PC-9 (cell line): ENCODE results near the gene TRAF3IP1. TPM values are rescaled to one million over a fixed set of nuclear protein-coding genes. Genes with fewer than 3 reads are reported as not detected.

Experiments
- BruUV-seq: library from RNA; stranded (reverse); fragments of 400-500 nt; replicated peaks from 2 replicates; lab custom pipeline; 2021; lab: Mats Ljungman, UMichigan
- CTCF ChIA-PET: fragments of 300-600 bp; sonication (Branson Sonifier 250); formaldehyde crosslinking; loops from one replicate; lab custom pipeline; 2022; ENCODE audit warnings: antibody characterized with exemption; lab: Charles Lee
- POLR2A ChIA-PET: fragments of 300-600 bp; sonication (Branson Sonifier 250); formaldehyde crosslinking; loops from one replicate; lab custom pipeline; 2022; ENCODE audit warnings: antibody characterized with exemption; ENCODE audit not compliant: unreplicated experiment; lab: Charles Lee
- DNase-seq, 2 experiments: peaks; one replicate each; pipeline versions ENCODE4 v3.0.0 to v3.0.0-alpha.2; 2015 to 2022; ENCODE audit warnings: mixed read lengths in 1 of 2
- H2AFZ ChIP-seq: fragments of 200-600 bp; sonication (generic); 2 replicates; pipeline ENCODE4 v1.8.1; 2017; ENCODE audit warnings: antibody characterized with exemption
- H3F3A ChIP-seq: fragments of 200-600 bp; sonication (generic); 2 replicates; pipeline ENCODE4 v1.8.1; 2017; ENCODE audit warnings: antibody characterized with exemption, mild to moderate bottlenecking, low read depth; ENCODE audit not compliant: insufficient read depth
- H3K27ac ChIP-seq: fragments of 200-600 bp; sonication (generic); 2 replicates; pipeline ENCODE4 v1.6.1; 2016; ENCODE audit warnings: mixed run types
- H3K27me3 ChIP-seq: fragments of 200-600 bp; sonication (generic); 2 replicates; pipeline ENCODE4 v1.6.1; 2016; ENCODE audit warnings: low read depth, mixed run types; ENCODE audit not compliant: insufficient read depth
- H3K36me3 ChIP-seq: fragments of 200-600 bp; sonication (generic); 2 replicates; pipeline ENCODE4 v1.6.1; 2016; ENCODE audit warnings: low read depth, mixed run types
- H3K4me1 ChIP-seq: fragments of 200-600 bp; sonication (generic); replicated peaks from 2 replicates; pipeline ENCODE4 v1.6.1; 2016; ENCODE audit warnings: mixed run types; ENCODE audit not compliant: insufficient read depth
- H3K4me2 ChIP-seq: fragments of 200-600 bp; sonication (generic); 2 replicates; pipeline ENCODE4 v1.6.1; 2017; ENCODE audit warnings: mixed run types
- H3K4me3 ChIP-seq: fragments of 200-600 bp; sonication (generic); 2 replicates; pipeline ENCODE4 v1.6.1; 2016; ENCODE audit warnings: mixed run types
- H3K79me2 ChIP-seq: fragments of 200-600 bp; sonication (generic); 2 replicates; pipeline ENCODE4 v1.6.1; 2017; ENCODE audit warnings: low read depth, mixed run types
- H3K9me2 ChIP-seq: fragments of 200-600 bp; sonication (generic); 2 replicates; pipeline ENCODE4 v1.8.1; 2017; ENCODE audit warnings: mild to moderate bottlenecking; ENCODE audit not compliant: insufficient read depth
- H3K9me3 ChIP-seq: fragments of 200-600 bp; sonication (generic); 2 replicates; pipeline ENCODE4 v1.8.1; 2016; ENCODE audit warnings: low read depth; ENCODE audit not compliant: insufficient read depth
- H4K20me1 ChIP-seq: fragments of 200-600 bp; sonication (generic); 2 replicates; pipeline ENCODE4 v1.8.1; 2017; ENCODE audit not compliant: insufficient read depth
- CTCF ChIP-seq: fragments of 200-600 bp; sonication (generic); conservative IDR thresholded peaks from 2 replicates; pipeline ENCODE4 v1.6.1; 2017; ENCODE audit warnings: mixed run types, antibody characterized with exemption, mild to moderate bottlenecking, moderate library complexity
- EZH2 ChIP-seq: fragments of 200-600 bp; sonication (generic); IDR thresholded peaks from 2 replicates; pipeline ENCODE4 v1.8.0; 2017; ENCODE audit warnings: antibody characterized with exemption, low read depth
- intact Hi-C: fragments of 100-400 bp; cut with micrococcal nuclease; formaldehyde crosslinking; loops from one replicate; pipeline ENCODE4 v1.10.0; 2022; ENCODE audit not compliant: unreplicated experiment
- total RNA-seq: library from RNA; stranded (reverse); gene quantifications from 2 replicates; pipeline ENCODE4 v1.2.3, GENCODE V29; 2021

Gene TRAF3IP1
- total RNA-seq, 1 experiment from 2014 or later, result 51.7 TPM

DNA sequence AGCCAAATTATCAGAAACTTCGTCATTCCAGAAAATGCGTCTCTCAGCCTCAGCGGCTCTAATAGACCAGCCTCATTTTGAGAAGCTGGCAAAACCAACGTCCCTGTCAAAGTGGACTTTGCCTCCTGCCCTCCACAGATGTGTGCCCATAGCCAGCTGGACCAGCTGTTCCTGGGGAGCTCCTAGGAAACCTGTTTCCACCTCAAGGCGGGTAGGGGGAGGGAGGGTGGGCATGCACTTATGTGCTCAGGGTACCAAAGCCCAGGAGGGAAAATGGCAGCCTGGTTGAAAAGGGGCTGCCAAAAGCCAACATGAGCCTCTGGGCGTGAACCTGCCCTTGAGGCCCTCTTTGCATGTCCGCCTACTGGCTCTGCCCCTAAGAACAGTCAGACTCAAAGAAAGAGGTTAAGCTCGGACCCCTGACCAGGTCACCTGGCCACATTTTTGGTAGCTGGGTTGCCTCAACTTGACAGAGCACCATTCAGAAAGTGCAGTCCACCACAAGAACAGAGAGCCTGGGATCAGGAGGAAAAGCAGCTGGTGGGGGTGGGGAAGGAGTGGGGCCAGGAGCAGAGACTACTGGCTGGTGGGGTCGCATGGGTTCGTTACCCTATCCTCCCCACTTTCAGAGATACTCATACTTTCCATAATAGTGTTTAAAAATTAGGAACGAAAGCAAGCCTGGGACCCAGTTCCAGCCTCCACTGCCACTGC lies 35.4 kb upstream of the TRAF3IP1 start:
- no peaks in the 10 kb centered on the region for H3K9me2 ChIP-seq
- peaks cover 58% of the 10 kb centered on the region for H3K79me2 ChIP-seq
- H3K9me3 ChIP-seq, result no peaks in the 10 kb centered on the region
- BruUV-seq, result no TSS peak
- H3K36me3 ChIP-seq, result no peaks in the 10 kb centered on the region
- H4K20me1 ChIP-seq, result peaks cover 5% of the 10 kb centered on the region; the same call in 1 of the 2 replicates
- no peak for TF ChIP-seq EZH2
- TF ChIP-seq CTCF, result no peak
- H3K27ac ChIP-seq, result peak overlapping the region; percentile 85
- peak overlapping the region; percentile 40; the same call in 1 of the 2 replicates for H3K4me3 ChIP-seq
- no peaks in the 10 kb centered on the region for H3K27me3 ChIP-seq
- DNase-seq, result no peak
- intact Hi-C loops, result loop anchor here (1.0 to 10.0 kb wide), 4 partner anchors 29 to 992 kb away; no protein-coding TSS in a partner anchor
- ChIA-PET POLR2A (interaction anchor here (0.5 kb wide), 1 partner anchor 81 kb away, joined by 7 read pairs; no protein-coding TSS in a partner anchor), CTCF (interaction anchor here (0.6 to 1.3 kb wide), 3 partner anchors 21 to 415 kb away, joined by 3 to 5 read pairs (median 4); no protein-coding TSS in a partner anchor)
- H3K4me2 ChIP-seq, result peak overlapping the region; percentile 84
- peaks cover 31% of the 10 kb centered on the region for H3F3A ChIP-seq
- peaks cover 43% of the 10 kb centered on the region for H3K4me1 ChIP-seq
- no peak overlapping the region for H2AFZ ChIP-seq

- POLR2A ChIA-PET, result interaction anchor here (0.5 kb wide), 1 partner anchor 81 kb away, joined by 7 read pairs; no protein-coding TSS in a partner anchor
- CTCF ChIA-PET, result interaction anchor here (0.6 to 1.3 kb wide), 2 partner anchors 22 to 155 kb away, joined by 5 to 7 read pairs; no protein-coding TSS in a partner anchor
- Histone ChIP-seq H3K4me3 (peak overlapping the region; percentile 72; the same call in 1 of the 2 replicates), H3K27me3 (no peaks in the 10 kb centered on the region), H3K36me3 (no peaks in the 10 kb centered on the region), H3K9me2 (no peaks in the 10 kb centered on the region), H3K4me2 (peak overlapping the region; percentile 84), H2AFZ (no peak overlapping the region), H3K9me3 (no peaks in the 10 kb centered on the region), H3K27ac (peak overlapping the region; percentile 85), H3K4me1 (peaks cover 51% of the 10 kb centered on the region), H3K79me2 (peaks cover 51% of the 10 kb centered on the region), H4K20me1 (0 out of 2 replicates have a peak, but pooled peaks cover under 1% of the 10 kb centered on the region), H3F3A (peaks cover 37% of the 10 kb centered on the region)
- peak; percentile 98 to 99 for DNase-seq
- BruUV-seq, result no TSS peak
- intact Hi-C loops, result loop anchor here (1.0 to 10.0 kb wide), 4 partner anchors 29 to 992 kb away; no protein-coding TSS in a partner anchor
- TF ChIP-seq CTCF (no peak), EZH2 (no peak)
Observed at GRCh38 chr2:238285653-238286082, 34.6 kb upstream of the TRAF3IP1 start.

GRCh38 chr2:238286095-238286494 lies 34.2 kb upstream of the TRAF3IP1 start:
- no peaks in the 10 kb centered on the region for H3K9me3 ChIP-seq
- BruUV-seq, result no TSS peak
- no peaks in the 10 kb centered on the region for H3K27me3 ChIP-seq
- H4K20me1 ChIP-seq, result no peaks in the 10 kb centered on the region
- TF ChIP-seq CTCF (no peak), EZH2 (no peak)
- H3K4me3 ChIP-seq, result peak overlapping the region; percentile 72; the same call in 1 of the 2 replicates
- no peaks in the 10 kb centered on the region for H3K9me2 ChIP-seq
- POLR2A ChIA-PET, result interaction anchor here (0.6 kb wide), 1 partner anchor 580 kb away, joined by 3 read pairs; no protein-coding TSS in a partner anchor
- CTCF ChIA-PET, result interaction anchor here (0.6 to 1.3 kb wide), 2 partner anchors 22 to 155 kb away, joined by 5 to 7 read pairs; no protein-coding TSS in a partner anchor
- H3K27ac ChIP-seq, result peak overlapping the region; percentile 85
- H3K79me2 ChIP-seq, result peaks cover 49% of the 10 kb centered on the region
- H3K4me1 ChIP-seq, result peaks cover 55% of the 10 kb centered on the region
- peak overlapping the region; percentile 7; the same call in 1 of the 2 replicates for H2AFZ ChIP-seq
- intact Hi-C loops, result loop anchor here (5.0 to 10.0 kb wide), 3 partner anchors 151 to 991 kb away; no protein-coding TSS in a partner anchor
- H3K4me2 ChIP-seq, result peak overlapping the region; percentile 84
- H3K36me3 ChIP-seq, result no peaks in the 10 kb centered on the region
- no peak for DNase-seq
- H3F3A ChIP-seq, result peaks cover 40% of the 10 kb centered on the region
